IMR-90 (cell line): ENCODE measurements around the gene DNAH6. TPM values are rescaled to one million over a fixed set of nuclear protein-coding genes. Genes with fewer than 3 reads are reported as not detected.

Source experiments
- ATAC-seq: fragments of 200-7000 bp; cut with Tn5 transposase; 2 replicates; pipeline ENCODE4 v1.9.1; 2020; ENCODE audit warnings: low read depth, mild to moderate bottlenecking, moderate library complexity
- BruUV-seq: library from RNA; stranded (reverse); fragments of 400-500 nt; replicated peaks from 2 replicates; lab custom pipeline; 2021; lab: Mats Ljungman, UMichigan
- CTCF ChIA-PET: fragments of 300-600 bp; formaldehyde crosslinking; extraction: SDS; loops from one replicate; lab custom pipeline; 2021; ENCODE audit warnings: antibody characterized with exemption; lab: Yijun Ruan, JAX
- POLR2A ChIA-PET: fragments of 300-600 bp; sonication (Branson Sonifier 250); formaldehyde crosslinking; loops from one replicate; lab custom pipeline; 2022; ENCODE audit warnings: antibody characterized with exemption; ENCODE audit not compliant: unreplicated experiment; lab: Charles Lee
- DNase-seq: peaks from one replicate; pipeline ENCODE4 v3.0.0; 2013
- H2AFZ ChIP-seq: replicated peaks from 2 replicates; pipeline ENCODE3; 2013; ENCODE audit warnings: low read length, mild to moderate bottlenecking; ENCODE audit not compliant: poor library complexity
- H2AK5ac ChIP-seq: 2 replicates; pipeline ENCODE4 v1.6.1; 2013; ENCODE audit warnings: low read depth, low read length, inconsistent platforms
- H2AK9ac ChIP-seq: replicated peaks from 2 replicates; pipeline ENCODE3; 2013; ENCODE audit warnings: mild to moderate bottlenecking, low read depth, low read length, moderate library complexity; ENCODE audit not compliant: poor library complexity
- H2BK120ac ChIP-seq: 2 replicates; pipeline ENCODE4 v1.6.1; 2013; ENCODE audit warnings: low read depth, low read length, inconsistent platforms
- H2BK15ac ChIP-seq: 3 replicates; pipeline ENCODE4 v1.6.1; 2013; ENCODE audit warnings: low read depth, low read length, inconsistent platforms
- H2BK20ac ChIP-seq: 2 replicates; pipeline ENCODE4 v1.6.1; 2013; ENCODE audit warnings: low read depth, mild to moderate bottlenecking, inconsistent platforms, low read length, moderate library complexity
- H2BK5ac ChIP-seq: 2 replicates; pipeline ENCODE4 v1.6.1; 2013; ENCODE audit warnings: mild to moderate bottlenecking, low read depth, low read length, inconsistent platforms; ENCODE audit not compliant: poor library complexity, severe bottlenecking
- H3K14ac ChIP-seq: replicated peaks from 2 replicates; pipeline ENCODE4 v1.6.1; 2013; ENCODE audit warnings: low read depth, low read length, inconsistent platforms
- H3K18ac ChIP-seq: 2 replicates; pipeline ENCODE4 v1.6.1; 2013; ENCODE audit warnings: low read depth, low read length, control low read depth
- H3K23ac ChIP-seq: 2 replicates; pipeline ENCODE4 v1.6.1; 2013; ENCODE audit warnings: low read depth, low read length, inconsistent platforms
- H3K27ac ChIP-seq: 2 replicates; pipeline ENCODE4 v1.5.1; 2013; ENCODE audit warnings: mild to moderate bottlenecking, control low read depth, low read length; ENCODE audit not compliant: insufficient read depth
- H3K27me3 ChIP-seq: 2 replicates; pipeline ENCODE4 v1.6.1; 2013; ENCODE audit warnings: low read length; ENCODE audit not compliant: control insufficient read depth, insufficient read depth
- H3K36me3 ChIP-seq: 2 replicates; pipeline ENCODE4 v1.6.1; 2013; ENCODE audit warnings: low read length, mixed read lengths; ENCODE audit not compliant: control insufficient read depth, insufficient read depth
- H3K4ac ChIP-seq: 2 replicates; pipeline ENCODE4 v1.6.1; 2013; ENCODE audit warnings: low read depth, low read length, inconsistent platforms
- H3K4me1 ChIP-seq: 2 replicates; pipeline ENCODE4 v1.6.1; 2013; ENCODE audit warnings: low read length, mixed read lengths; ENCODE audit not compliant: control insufficient read depth, insufficient read depth
- H3K4me2 ChIP-seq: 2 replicates; pipeline ENCODE4 v1.6.1; 2013; ENCODE audit warnings: low read depth, mild to moderate bottlenecking, control low read depth, low read length, moderate library complexity
- H3K4me3 ChIP-seq: 2 replicates; pipeline ENCODE4 v1.5.1; 2013; ENCODE audit warnings: low read depth, mild to moderate bottlenecking, control low read depth, low read length, moderate library complexity; ENCODE audit not compliant: insufficient read depth
- H3K56ac ChIP-seq: 2 replicates; pipeline ENCODE4 v1.6.1; 2013; ENCODE audit warnings: low read length, inconsistent platforms; ENCODE audit not compliant: insufficient read depth; ENCODE audit errors: extremely low read depth
- H3K79me1 ChIP-seq, 2 experiments: 2 replicates each; pipeline ENCODE4 v1.6.1; 2013; ENCODE audit warnings: low read length in 2 of 2, inconsistent platforms in 1 of 2, low read depth in 1 of 2
- H3K9ac ChIP-seq: 2 replicates; pipeline ENCODE4 v1.6.1; 2013; ENCODE audit warnings: low read depth, low read length, control low read depth
- H3K9me1 ChIP-seq: 2 replicates; pipeline ENCODE4 v1.6.1; 2013; ENCODE audit warnings: low read length, inconsistent platforms; ENCODE audit not compliant: insufficient read depth
- H3K9me3 ChIP-seq: 2 replicates; pipeline ENCODE4 v1.6.1; 2013; ENCODE audit warnings: low read length; ENCODE audit not compliant: control insufficient read depth, insufficient read depth
- H4K20me1 ChIP-seq: 2 replicates; pipeline ENCODE4 v1.6.1; 2013; ENCODE audit warnings: low read length, inconsistent platforms; ENCODE audit not compliant: insufficient read depth
- H4K5ac ChIP-seq: 2 replicates; pipeline ENCODE4 v1.6.1; 2013; ENCODE audit warnings: mild to moderate bottlenecking, low read depth, low read length, control low read depth
- H4K8ac ChIP-seq, 2 experiments: 2 replicates each; pipeline ENCODE4 v1.6.1; 2013; ENCODE audit warnings: low read depth in 2 of 2, low read length in 2 of 2, control low read depth in 1 of 2, inconsistent platforms in 1 of 2
- H4K91ac ChIP-seq: 2 replicates; pipeline ENCODE4 v1.6.1; 2013; ENCODE audit warnings: low read depth, low read length, inconsistent platforms; ENCODE audit not compliant: insufficient read depth
- BHLHE40 ChIP-seq: fragments of 150-350 bp; IDR thresholded peaks from 2 replicates; pipeline ENCODE4 v1.6.1; 2016; ENCODE audit warnings: mild to moderate bottlenecking, low read depth, low read length
- CEBPB ChIP-seq: IDR thresholded peaks from 2 replicates; pipeline ENCODE4 v1.6.1; 2012; ENCODE audit warnings: low read depth, low read length, improper control_type of control experiment
- CHD1 ChIP-seq: IDR thresholded peaks from 2 replicates; pipeline ENCODE4 v1.6.1; 2012; ENCODE audit warnings: low read depth, low read length, improper control_type of control experiment
- FOS ChIP-seq: fragments of 150-350 bp; IDR thresholded peaks from 2 replicates; pipeline ENCODE4 v1.6.1; 2016; ENCODE audit warnings: low read depth, low read length
- MAFK ChIP-seq: IDR thresholded peaks from 2 replicates; pipeline ENCODE4 v1.6.1; 2012; ENCODE audit warnings: low read depth, low read length, improper control_type of control experiment
- MAZ ChIP-seq: IDR thresholded peaks from 2 replicates; pipeline ENCODE4 v1.6.1; 2012; ENCODE audit warnings: low read depth, mild to moderate bottlenecking, low read length, improper control_type of control experiment, moderate library complexity, borderline replicate concordance
- MXI1 ChIP-seq: IDR thresholded peaks from 2 replicates; pipeline ENCODE4 v1.6.1; 2012; ENCODE audit warnings: low read depth, mild to moderate bottlenecking, low read length, moderate library complexity, borderline replicate concordance
- NFE2L2 ChIP-seq: fragments of 150-350 bp; IDR thresholded peaks from 2 replicates; pipeline ENCODE4 v1.6.1; 2016; ENCODE audit warnings: low read depth, mild to moderate bottlenecking, low read length
- POLR2A ChIP-seq: IDR thresholded peaks from 2 replicates; pipeline ENCODE4 v1.6.1; 2012; ENCODE audit warnings: mild to moderate bottlenecking, low read depth, low read length
- RCOR1 ChIP-seq: IDR thresholded peaks from 2 replicates; pipeline ENCODE4 v1.6.1; 2012; ENCODE audit warnings: mild to moderate bottlenecking, low read length, improper control_type of control experiment; ENCODE audit not compliant: insufficient replicate concordance
- SMC3 ChIP-seq: fragments of 150-350 bp; IDR thresholded peaks from 2 replicates; pipeline ENCODE4 v1.6.1; 2016; ENCODE audit warnings: low read depth, mild to moderate bottlenecking, antibody characterized with exemption, low read length, moderate library complexity
- WGBS, 2 experiments: methylation state at CpG; one replicate each; pipeline versions ENCODE4 v1.1.5 to v1.1.7; 2013; ENCODE audit warnings: missing lambda C conversion rate in 2 of 2; ENCODE audit not compliant: insufficient read length in 1 of 2; ENCODE audit errors: extremely low coverage in 2 of 2; 5-methylcytosine and 5-hydroxymethylcytosine counted together
- dilution Hi-C: fragments of 300-500 bp; cut with HindIII; formaldehyde crosslinking; loops from one replicate; pipeline ENCODE4 v1.14.3; 2018; ENCODE audit warnings: low sequenced_read_pairs; ENCODE audit not compliant: unreplicated experiment
- in situ Hi-C: fragments of 300-500 bp; cut with MboI; formaldehyde crosslinking; loops from 3 replicates; pipeline ENCODE4 v1.14.3; 2019; ENCODE audit warnings: low sequenced_read_pairs, inconsistent platforms, mixed read lengths
- intact Hi-C: fragments of 100-400 bp; cut with micrococcal nuclease; formaldehyde crosslinking; loops from 2 replicates; pipeline ENCODE4 v1.10.0; 2022
- polyA plus RNA-seq, 3 experiments: library from polyadenylated mRNA; depleted of rRNA; stranded (reverse); fragments of >200 nt; gene quantifications; 2 replicates each; pipeline ENCODE4 v1.2.3, GENCODE V29; 2012; ENCODE audit warnings: low replicate concordance in 1 of 3
- total RNA-seq: library from RNA; depleted of rRNA; stranded (reverse); fragments of >200 nt; gene quantifications from 2 replicates; pipeline ENCODE4 v1.2.3, GENCODE V29; 2012
- TF ChIP-seq, protein P1 (sequence below): fragments of 150-350 bp; IDR thresholded peaks from 2 replicates; pipeline ENCODE4 v1.6.1; 2016; ENCODE audit warnings: low read depth, mild to moderate bottlenecking, low read length, moderate library complexity, borderline replicate concordance
- TF ChIP-seq, protein P2 (sequence below): fragments of 150-350 bp; IDR thresholded peaks from 2 replicates; pipeline ENCODE4 v1.6.1; 2017; ENCODE audit warnings: mild to moderate bottlenecking, antibody characterized with exemption, low read length, low read depth
- TF ChIP-seq, protein P3 (sequence below): conservative IDR thresholded peaks from 2 replicates; pipeline ENCODE4 v1.5.1; 2012; ENCODE audit warnings: mild to moderate bottlenecking, low read depth, low read length, improper control_type of control experiment

DNAH6 gene
- total and polyA plus RNA-seq, 2 of the 4 experiments (the other 2 are of a cell fraction): under 0.01 to 0.07 TPM

DNA sequence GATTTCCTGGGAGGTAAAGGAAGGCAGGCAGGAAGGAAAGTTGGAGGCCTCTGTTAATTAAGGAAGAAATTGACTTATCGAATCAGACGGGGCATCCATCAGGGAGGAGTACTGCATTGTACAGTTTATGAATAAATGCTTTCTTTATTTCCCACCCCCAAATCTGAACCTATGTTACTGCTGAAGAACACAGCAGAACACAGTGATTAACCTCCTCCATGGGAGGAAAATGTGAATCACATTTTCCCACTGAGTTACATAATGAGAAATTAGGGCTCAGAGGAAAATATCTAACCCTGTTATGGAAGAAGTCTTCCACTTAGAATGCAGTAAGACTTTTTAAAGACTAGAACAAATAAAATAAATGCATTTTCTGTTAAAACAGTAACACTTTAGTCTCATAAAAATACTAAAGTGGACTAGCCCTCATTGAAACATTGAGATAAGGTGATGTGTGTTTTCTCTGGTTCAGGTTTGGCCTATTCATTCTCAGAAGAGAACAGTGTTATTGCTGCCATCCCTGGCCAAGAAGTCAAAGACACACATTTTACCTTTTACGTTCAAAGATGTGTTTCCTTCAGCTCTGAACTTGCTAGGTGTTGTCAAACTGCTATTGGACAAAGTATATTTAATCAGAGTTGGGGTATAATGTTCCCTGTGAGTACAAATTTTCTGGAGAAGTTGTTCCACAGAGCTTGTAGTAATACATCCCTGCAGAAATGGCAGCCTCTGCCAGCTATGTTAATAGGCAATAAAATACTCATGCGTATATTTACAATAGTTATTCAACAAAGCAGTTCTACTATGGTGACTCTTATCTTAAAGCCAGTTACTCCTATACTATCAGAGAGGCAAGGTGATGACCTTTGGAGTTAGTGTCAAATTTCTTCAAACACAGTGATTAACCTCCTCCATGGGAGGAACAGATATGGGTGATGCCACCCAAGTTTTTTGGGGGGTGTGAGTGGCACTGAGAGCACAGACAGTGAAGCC is 11.1 kb downstream of the DNAH6 start:
- ATAC-seq: no peak
- intact Hi-C loops: no loop called here
- CTCF ChIA-PET: interaction anchor here (0.9 to 1.1 kb wide), 3 partner anchors 11 to 399 kb away, joined by 3 read pairs; partner anchors contain the start of gene DNAH6

More for the DNA sequence above, 11.1 kb downstream of the DNAH6 start:
- Histone ChIP-seq H3K18ac (no peak overlapping the region), H3K79me1 (no peaks in the 10 kb centered on the region), H3K9ac (no peak overlapping the region), H3K23ac (no peak overlapping the region), H3K9me1 (no peaks in the 10 kb centered on the region), H3K36me3 (no peaks in the 10 kb centered on the region), H4K91ac (no peak overlapping the region), H4K5ac (no peak overlapping the region), H4K20me1 (no peaks in the 10 kb centered on the region), H2AK9ac (no peak overlapping the region), H2BK120ac (no peak overlapping the region), H3K4ac (no peak overlapping the region), H4K8ac (no peak overlapping the region), H2AFZ (no peak overlapping the region), H3K27me3 (peaks cover 6% of the 10 kb centered on the region; the same call in 1 of the 2 replicates), H3K4me1 (no peaks in the 10 kb centered on the region), H3K27ac (no peak overlapping the region), H2BK15ac (no peak overlapping the region), H3K56ac (no peak overlapping the region), H3K14ac (no peak overlapping the region), H3K9me3 (no peaks in the 10 kb centered on the region), H2BK5ac (no peak overlapping the region), H3K4me2 (no peak overlapping the region), H2BK20ac (no peak overlapping the region), H3K4me3 (no peak overlapping the region), H2AK5ac (no peak overlapping the region)
- POLR2A ChIA-PET: no interaction called here
- no peak for DNase-seq
- no CpG with 5 or more reads among the region's 4 CpGs for WGBS, 2 experiments
- dilution Hi-C loops: no loop called here
- BruUV-seq: no TSS peak
- TF ChIP-seq SMC3 (no peak), POLR2A (no peak), BHLHE40 (no peak), CHD1 (no peak), RCOR1 (no peak), FOS (no peak), MAZ (no peak), NFE2L2 (no peak), MAFK (no peak), MXI1 (no peak), CEBPB (no peak)
- TF ChIP-seq, protein P1, sequence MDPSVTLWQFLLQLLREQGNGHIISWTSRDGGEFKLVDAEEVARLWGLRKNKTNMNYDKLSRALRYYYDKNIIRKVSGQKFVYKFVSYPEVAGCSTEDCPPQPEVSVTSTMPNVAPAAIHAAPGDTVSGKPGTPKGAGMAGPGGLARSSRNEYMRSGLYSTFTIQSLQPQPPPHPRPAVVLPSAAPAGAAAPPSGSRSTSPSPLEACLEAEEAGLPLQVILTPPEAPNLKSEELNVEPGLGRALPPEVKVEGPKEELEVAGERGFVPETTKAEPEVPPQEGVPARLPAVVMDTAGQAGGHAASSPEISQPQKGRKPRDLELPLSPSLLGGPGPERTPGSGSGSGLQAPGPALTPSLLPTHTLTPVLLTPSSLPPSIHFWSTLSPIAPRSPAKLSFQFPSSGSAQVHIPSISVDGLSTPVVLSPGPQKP: no peak
- TF ChIP-seq, protein P2, sequence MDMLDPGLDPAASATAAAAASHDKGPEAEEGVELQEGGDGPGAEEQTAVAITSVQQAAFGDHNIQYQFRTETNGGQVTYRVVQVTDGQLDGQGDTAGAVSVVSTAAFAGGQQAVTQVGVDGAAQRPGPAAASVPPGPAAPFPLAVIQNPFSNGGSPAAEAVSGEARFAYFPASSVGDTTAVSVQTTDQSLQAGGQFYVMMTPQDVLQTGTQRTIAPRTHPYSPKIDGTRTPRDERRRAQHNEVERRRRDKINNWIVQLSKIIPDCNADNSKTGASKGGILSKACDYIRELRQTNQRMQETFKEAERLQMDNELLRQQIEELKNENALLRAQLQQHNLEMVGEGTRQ: no peak
- TF ChIP-seq, protein P3, sequence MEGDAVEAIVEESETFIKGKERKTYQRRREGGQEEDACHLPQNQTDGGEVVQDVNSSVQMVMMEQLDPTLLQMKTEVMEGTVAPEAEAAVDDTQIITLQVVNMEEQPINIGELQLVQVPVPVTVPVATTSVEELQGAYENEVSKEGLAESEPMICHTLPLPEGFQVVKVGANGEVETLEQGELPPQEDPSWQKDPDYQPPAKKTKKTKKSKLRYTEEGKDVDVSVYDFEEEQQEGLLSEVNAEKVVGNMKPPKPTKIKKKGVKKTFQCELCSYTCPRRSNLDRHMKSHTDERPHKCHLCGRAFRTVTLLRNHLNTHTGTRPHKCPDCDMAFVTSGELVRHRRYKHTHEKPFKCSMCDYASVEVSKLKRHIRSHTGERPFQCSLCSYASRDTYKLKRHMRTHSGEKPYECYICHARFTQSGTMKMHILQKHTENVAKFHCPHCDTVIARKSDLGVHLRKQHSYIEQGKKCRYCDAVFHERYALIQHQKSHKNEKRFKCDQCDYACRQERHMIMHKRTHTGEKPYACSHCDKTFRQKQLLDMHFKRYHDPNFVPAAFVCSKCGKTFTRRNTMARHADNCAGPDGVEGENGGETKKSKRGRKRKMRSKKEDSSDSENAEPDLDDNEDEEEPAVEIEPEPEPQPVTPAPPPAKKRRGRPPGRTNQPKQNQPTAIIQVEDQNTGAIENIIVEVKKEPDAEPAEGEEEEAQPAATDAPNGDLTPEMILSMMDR: no peak
- in situ Hi-C loops: no loop called here
